T-helper 1 cell (primary cell): Measurements from ENCODE around the gene CD83.

Source experiments
- DNase-seq, 5 donors: peaks; one replicate each; pipeline ENCODE4 v3.0.0-alpha.2; 2012 to 2020

Gene CD83

DNA sequence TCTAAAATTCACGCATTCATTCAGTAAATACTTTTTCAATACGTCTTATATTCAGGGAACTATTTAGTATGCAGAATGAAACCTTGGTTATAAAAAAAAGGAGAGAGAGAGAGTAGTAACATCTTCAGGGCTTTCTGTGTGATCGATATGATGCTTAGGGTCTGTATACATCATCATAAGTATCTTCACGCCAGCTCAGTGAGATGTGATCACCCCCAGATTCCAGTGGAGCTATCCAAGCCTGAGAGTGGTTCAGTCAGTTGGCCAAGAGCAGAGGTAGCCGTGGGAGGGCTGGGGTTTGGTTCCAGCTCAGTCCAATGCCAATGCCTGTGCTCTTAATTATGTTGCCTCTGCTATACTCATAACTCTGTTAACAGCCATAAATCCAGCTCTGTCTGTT is 8.6 kb downstream of the CD83 start:
- DNase-seq: no peak

DNA sequence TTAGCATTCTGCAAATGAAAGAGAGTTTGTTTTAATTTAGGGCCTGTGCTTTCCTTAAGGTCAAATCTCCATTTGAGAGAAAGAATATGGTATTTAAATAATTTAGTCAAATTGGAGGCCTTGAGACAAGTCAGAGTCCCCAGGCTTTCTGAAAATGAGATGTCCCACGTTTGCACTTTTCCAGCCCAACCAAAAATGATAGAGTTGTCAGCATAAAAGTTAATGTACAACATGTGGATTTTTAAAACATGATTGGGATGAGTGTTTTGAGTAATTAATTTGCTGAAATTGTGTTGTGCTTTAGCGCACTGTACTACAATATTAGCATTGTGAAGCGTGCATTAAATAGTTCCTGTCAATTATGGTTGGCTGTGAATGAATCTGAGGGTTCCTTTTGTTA is 10.0 kb downstream of the CD83 start:
- DNase-seq: no peak

- DNase-seq: no peak
These were observed 10.4 kb downstream of the CD83 start for GRCh38 chr6:14128012-14128411.

DNA sequence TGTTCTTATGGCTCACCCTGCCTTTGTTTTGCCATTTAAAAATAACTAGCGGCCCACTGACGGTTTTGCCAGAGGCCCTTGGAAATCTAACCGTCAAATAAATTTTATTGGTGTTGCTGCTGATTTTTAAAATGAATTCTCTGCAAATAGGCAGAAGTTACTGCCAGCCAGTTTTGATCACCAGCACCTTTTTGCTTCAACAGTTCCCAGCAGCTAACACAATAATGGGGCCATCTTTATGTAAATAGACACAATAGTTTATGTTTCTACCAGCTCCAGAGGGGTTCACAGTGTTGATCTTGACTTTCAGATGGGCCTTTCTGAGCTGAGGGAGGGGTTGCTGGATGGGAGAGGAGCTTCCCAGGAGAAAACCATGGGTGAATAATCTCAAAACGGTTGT is 11.2 kb downstream of the CD83 start:
- no peak for DNase-seq

DNA sequence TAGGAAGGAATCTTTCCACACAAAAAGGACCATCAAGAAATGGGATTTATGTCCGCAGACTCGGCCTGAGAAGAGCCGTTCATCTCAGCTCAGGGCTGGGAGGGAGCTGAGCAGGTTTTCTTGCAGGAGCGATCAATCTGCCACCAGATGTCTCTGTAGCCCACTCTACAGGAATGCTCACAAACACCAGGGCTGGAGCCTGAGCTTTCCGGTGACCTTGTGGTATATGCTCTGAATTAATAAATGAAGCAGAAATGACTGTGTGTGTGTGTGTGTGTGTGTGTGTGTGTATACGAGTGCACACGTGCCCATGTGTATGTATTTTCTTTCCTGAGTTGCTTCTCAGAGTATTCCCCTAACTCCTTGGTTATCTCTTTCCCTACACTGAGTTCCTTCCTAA is 12.0 kb downstream of the CD83 start:
- peak in 1 of 5 donors; percentile 35 for DNase-seq

DNA sequence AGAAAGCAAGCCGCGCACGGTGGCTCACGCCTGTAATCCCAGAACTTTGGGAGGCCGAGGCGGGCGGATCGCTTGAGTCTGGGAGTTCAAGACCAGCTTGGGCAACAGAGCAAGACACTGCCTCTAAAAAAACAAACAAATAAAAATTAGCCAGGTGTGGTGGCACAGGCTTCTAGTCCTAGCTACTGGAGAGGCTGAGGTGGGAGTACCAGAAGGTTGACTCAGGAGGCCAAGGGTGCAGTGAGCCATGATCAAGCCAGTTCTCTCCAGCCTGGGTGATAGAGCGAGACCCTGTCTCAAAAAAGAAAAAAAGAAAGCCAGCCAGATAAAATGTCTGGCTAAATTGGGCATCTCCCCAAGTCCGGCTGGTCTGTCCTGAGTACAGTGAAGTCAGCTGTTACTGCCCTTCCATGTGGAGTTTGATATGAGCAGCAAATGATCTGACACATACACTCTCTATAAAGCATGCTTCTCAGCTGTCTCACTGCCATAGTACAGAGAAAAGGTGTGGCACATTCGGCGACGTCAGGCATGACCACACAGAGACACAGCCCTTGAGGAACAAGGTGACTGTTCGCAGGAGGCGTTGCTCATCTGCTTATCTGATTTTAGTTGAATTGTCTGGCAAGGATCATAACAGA is 13.0 kb downstream of the CD83 start:
- no peak for DNase-seq

DNA sequence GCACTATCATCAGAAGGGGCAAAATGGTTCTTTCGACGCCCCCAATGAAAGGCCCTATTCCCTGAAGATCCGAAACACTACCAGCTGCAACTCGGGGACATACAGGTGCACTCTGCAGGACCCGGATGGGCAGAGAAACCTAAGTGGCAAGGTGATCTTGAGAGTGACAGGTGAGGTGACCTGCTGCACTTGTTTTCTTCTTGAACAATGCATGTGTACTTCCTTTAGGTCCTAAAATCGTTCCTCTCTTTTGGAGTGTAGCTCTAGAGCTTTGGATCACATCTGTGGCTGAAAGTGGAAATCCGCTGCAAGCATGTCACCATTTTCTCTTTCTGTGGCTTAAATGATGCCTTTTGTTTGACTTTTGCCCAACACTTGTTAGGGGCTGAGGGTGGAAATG is 14.0 kb downstream of the CD83 start:
- DNase-seq: no peak

DNA sequence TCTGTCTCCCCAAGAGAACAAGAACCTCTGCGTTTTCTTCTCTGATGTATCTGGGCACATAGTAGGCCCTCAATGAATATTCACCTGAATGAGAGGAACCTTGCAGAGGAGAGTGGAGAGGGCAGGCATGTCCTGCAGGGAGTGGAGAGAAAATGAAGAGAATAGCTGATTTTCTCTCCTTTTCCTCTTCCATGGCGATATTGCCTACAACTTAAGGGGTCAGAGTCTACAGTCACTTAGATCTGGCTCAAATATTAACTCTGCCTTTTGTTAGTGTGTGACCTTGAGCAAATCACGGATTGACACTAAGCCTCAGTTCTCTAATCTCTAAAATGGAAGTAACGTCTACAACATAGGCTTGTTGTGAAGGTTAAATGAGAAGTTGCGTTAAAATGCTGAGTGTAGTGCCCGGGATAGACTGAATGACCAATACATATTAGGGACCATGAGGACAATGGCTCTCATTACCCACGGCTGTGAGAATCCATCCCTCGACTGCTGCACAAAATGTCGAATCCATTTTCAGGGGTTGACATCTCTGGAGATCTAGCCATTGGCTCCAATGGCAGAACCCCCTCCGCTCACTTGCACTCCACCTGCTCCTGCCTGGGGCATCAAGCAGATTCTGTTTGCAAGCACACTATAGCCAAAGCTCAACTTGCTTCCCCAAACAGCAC is 14.8 kb downstream of the CD83 start:
- DNase-seq: no peak

DNA sequence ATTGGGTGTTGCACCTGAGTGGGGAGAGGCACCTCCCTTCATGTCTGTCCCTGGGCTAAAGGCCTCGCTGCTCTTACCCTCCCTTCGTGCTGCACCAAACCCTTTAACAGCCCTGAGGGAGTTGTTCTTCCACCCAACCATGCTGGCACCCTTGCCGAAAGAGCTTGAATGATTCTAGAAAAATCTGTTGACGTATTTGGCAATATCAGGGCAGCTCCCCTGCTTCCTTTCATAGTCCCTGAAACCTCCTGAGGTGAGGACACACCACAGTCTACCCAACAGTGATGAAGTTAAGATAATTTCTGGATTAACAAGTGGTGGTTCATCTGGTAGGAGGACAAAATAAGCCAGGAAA is 15.3 kb downstream of the CD83 start:
- no peak for DNase-seq

DNA sequence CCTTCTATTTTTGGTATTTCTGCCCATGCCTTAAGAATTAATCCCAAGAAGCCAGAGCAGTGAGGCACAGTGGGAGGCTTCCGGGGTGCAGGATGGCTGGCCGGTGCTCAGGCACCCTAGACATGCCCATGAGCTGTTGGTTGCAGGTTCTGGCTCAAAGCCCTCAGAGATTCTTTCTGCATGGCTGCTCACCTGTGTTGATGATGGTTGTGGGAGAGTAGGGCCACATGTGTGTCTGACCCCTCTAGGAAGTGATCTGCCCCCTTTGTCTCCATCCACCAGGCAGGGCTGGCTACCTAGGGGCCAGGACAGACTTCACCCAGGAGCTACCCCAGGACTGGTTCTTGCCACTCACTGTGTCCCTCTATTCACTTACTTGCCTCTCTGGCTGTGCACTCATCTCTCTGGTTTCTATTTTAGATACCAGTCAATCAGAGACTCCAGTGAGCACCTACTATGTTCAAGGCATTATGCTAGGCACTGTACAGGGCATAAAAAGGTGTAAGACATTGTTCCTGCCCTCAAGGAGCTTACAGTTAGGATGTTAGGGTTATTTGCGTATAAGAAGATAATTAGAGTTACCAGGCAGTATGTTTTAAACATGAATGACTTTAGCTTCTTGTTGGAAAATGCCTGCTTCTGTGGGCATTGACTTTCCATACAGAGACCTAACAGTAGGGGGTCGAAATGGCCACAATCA is 16.8 kb downstream of the CD83 start:
- no peak for DNase-seq

GRCh38 chr6:14135893-14136539 is 18.4 kb downstream of the CD83 start:
- no peak for DNase-seq

- DNase-seq: no peak
These were observed 21.2 kb downstream of the CD83 start for GRCh38 chr6:14138701-14139215.

DNA sequence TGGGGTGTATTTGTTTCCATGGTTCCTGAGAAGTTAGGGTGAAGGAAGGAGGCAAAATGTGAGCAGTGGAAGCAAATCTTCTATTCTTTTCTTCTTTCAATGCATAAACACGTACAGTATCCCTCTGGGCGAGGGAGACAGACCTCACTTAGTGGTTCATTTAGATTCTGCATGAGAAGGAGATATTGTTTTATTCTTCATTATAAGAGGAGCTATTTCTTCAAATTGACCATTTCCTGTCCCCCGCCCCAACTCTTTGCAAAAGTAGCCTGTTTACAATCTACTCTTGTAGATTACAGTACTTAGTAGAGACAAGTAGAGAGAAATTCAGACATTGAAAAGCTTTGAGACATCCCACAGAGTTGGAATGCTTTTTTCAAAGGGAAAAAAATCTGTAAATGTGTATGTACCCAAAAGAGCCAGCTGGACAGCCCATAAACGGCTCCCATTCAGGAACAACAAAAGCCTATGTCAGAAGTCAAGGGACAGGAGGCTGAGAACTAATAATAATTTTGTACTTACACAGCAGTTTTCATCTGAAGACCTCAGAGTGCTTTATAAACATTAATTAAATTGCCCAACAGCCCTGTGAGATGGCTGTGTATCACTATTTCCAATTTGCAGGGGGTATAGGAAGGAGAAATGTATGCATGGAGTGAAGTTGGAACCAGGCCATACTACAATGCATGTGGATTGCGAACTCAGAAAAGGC is 23.9 kb downstream of the CD83 start:
- DNase-seq: no peak

DNA sequence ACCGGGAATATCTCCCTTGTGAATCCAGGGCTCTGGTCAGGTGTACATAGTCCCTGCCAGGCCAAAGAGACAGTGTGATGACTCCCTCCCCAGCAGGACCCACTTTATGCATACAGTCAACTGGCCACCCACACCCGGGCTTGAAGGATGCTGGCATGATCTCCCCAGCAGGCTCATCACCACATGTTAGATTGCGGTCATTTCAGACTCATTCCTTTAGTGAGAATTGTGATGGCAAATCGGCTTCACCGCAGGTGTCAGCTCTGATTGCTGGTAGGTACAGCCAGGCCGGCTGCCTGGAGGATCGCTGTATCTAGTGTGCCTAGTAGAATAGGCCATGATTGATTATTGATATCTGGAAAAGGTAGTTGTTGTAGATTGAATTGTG is 24.5 kb downstream of the CD83 start:
- no peak for DNase-seq

DNA sequence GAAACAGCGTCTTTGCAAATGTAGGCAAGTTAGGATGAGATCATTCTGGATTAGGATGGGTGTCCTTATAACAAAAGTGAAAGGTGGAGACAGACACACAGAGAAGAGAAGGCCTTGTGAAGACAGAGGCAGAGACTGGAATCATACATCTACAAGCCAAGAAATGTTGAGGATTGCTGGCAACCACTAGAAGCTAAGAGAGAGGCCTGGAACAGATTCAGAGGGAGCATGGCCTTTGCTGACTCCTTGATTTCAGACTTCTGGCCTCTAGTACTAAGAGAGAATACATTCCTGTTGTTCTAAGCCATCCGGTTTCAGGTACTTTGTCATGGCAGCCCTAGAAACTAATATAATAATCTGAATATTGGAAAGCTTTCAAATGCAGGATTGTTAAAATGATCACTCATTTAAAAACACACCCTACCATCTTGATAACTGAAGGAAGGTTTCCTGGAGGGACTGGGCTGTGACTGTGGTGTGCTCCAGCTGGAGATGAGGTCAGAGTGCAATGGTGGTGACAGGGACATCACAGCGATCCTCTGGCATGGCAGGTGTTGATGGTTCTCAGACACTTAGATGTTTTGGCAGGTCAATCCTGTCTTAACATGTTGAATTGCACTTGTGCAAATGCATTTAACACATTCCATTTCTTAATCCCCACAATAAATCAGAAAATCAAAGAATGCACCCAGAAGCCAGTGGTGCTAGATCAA is 25.1 kb downstream of the CD83 start:
- DNase-seq: no peak

DNA sequence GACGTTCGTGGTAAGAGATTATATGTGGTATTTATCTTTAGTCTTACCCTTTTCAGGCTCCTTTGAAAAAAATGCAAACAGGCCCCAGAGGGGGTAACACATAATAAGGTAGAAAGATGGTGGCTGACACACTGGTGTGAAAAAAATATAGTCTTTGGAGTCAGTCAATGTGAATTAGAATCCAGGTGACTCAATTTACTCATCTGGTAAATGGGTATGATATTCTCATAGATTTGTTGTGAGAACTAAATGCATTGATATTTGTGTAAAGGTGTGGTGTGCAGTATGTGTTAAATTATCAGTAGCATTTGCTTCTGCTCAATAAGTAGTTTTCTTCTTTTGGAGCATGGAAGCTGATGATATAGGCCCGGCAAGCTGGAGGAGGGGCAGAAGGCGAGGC is 25.7 kb downstream of the CD83 start:
- DNase-seq: no peak

GRCh38 chr6:14144678-14145113 is 27.1 kb downstream of the CD83 start:
- peak; percentile 44 to 69 (median 62) for DNase-seq

- DNase-seq: no peak
These were observed 29.0 kb downstream of the CD83 start for GRCh38 chr6:14146506-14147096.

- no peak for DNase-seq
These were observed 30.3 kb downstream of the CD83 start for GRCh38 chr6:14147891-14148290.

DNA sequence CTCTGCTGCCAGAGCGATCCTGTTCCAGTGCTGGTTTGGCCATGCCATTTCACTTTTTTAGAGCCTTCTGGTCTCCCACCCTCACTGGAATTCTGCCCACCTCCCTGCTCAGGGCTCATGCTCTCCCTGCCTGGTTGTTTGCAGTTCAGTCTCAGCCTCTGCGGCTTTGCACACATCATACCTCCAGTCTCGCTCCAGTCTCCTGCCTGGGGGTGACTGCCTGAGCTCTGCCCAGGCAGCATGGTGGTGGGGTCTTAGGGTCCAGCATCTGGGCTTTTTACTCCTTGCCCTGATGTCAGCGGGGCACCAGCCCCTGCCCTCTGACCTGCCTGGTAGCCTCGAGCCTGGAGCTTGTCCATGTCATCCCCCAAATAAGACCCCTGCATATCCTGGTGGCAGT is 30.9 kb downstream of the CD83 start:
- DNase-seq: no peak

DNA sequence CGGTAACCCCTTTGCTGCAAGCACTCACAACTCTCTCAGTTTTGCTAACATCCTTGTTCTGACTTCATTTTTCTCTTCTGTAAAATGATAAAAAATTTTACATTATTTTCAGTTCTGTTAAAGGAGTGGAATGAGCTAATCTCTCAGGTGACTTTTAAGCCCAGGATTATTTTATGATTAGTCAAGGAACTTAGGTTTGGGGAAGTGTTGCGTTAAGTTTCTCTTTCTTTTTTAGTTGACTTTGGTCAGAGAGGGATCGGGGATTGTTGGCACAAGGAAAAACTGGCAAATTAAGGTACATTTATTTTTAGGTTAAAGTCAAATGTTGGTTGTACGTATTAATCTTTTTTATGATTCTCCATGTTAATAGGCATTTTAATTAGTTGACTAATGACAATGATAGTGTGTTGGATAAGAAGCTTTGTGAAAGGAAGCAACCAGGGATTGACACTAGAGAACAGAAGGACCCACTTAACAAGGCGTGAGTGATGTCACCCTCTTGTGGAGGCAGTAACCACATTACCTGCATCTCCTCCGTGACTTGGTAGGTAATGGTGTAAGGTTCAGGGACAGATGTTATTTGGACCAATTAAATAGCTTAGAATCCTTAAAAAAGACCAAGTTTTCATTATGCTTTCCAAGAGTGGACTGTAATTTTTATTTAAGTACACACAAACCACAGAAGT is 31.6 kb downstream of the CD83 start:
- DNase-seq: no peak
